GM19438 (cell line): ENCODE results near the gene IREB2.

Experiments used
- ATAC-seq: cut with Tn5 transposase; IDR thresholded peaks from one replicate; pipeline ENCODE4 v1.9.1; 2021; ENCODE audit warnings: low read depth; ENCODE audit not compliant: unreplicated experiment

The IREB2 gene

GRCh38 chr15:78405336-78405924, 32.6 kb upstream of the IREB2 start:
- no peak for ATAC-seq

GRCh38 chr15:78406016-78406585, 31.9 kb upstream of the IREB2 start:
- ATAC-seq = no peak

DNA sequence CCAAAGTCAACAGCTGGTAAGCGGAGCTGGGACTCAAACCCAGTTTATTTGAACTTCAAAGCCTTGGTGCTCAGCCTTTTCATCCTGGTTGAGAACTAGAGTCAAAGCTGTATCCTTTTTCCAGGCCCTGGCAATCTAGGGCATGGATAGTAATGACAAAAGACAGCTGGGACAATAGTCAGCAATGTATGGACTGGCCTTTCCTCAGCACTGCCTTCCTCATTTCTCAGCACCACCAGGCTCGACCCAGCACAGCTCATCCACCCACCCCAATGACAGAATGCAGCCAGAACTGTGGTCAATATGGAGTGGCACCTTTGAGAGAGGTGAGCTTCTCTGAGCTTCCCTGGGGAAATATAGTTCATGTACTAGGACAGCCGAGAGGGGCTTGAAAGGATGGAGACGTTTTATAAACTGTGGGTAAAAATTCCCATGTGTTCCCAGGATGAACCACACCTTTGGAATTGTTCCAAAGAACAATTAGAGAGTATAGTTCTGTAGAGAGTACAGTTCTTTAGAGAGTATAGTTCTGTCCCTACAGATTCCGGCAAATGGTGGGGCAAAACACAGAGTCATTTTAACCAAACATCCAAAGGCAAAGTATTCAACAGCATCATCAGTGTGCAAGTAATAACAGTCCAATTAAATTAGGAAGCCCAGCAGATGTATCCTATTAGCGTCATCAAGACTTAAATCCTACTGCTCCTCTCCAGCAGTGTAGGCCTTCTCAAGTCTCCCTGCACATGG, 30.2 kb upstream of the IREB2 start:
- no peak for ATAC-seq

GRCh38 chr15:78408355-78408640, 29.7 kb upstream of the IREB2 start:
- no peak for ATAC-seq

DNA sequence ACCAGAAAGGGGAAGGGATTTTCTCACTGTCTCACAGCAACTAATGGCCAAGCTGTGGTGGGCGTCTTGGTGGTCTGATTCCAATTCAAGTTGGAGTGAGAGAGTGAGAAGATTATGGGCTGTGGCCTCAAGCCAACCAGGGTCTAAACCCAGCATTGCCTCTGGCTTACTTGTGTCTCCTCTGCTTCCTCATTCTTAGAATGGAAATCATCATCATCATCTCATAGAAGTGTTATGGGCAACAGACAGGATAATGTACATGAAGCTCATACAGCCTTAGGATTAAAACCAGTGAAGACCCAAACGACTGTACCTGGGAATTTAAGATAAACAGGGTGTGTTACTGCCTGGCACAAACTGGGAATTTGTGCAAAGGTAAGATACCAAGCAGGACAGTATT, 29.1 kb upstream of the IREB2 start:
- ATAC-seq = no peak

DNA sequence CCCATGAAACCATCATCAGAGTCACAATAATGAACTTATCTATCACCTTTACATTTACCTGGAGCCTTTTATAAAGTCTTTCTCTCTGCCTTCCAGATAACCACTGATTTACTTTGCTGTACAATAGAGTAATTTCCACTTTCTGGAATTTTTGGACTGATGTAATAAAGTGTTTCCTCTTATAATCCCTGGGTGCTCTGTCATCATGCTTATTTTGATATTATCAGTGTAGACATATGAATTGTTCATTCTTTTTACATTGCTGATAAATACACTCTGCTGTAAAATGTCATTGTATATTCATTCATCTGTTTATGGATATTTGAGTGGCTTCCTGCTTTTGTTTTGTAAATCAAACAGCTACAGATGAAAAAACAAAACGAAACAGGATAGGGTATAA, 27.0 kb upstream of the IREB2 start:
- ATAC-seq = no peak

DNA sequence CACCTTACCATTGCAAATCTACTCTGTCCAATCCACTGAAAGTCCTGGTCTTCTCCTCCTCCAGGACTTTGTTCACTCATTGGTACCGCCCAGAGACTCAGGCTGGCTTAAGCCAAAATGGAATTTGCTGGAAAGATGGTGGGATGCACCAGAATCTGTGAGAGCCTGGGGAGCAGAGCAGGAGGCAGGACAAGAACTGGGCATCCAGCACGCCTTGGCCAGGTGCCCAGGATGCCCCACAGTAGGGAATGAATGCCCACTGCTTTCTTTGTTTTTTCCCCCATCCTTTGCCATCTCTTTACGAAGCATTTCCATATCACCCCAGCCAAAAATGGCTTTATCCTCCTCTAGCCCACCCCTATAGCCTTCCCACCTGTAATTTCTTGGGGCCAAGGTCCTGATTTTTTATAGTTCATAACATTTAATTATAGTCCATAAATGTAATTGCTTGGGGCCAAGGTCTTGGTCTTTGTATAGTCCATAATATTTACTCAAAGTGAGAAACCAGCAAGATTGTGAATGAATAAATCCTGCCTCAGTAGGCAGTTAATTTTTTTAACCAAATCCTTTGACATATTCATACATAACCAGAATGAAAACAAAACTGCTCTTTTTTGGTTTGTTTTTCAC, 23.3 kb upstream of the IREB2 start:
- ATAC-seq = no peak

DNA sequence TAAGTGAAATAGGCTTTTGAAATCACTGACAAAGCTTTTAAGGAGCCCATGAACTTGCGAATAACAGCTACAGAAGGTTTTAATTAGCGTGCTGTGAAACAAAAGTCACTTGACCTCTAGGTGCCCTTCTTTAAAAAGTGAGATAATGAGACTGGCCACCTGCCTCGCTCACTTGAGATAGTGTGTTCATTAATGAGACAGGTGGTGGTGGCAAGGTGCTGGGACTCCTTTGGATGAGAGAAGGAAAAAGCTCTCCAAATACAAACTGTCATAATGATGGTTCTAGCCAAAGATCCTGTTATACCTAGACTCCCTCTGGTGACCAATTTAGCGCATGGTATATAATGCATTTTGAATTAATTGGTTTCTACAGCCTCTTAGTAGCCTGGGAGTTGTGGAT, 22.7 kb upstream of the IREB2 start:
- ATAC-seq = no peak

DNA sequence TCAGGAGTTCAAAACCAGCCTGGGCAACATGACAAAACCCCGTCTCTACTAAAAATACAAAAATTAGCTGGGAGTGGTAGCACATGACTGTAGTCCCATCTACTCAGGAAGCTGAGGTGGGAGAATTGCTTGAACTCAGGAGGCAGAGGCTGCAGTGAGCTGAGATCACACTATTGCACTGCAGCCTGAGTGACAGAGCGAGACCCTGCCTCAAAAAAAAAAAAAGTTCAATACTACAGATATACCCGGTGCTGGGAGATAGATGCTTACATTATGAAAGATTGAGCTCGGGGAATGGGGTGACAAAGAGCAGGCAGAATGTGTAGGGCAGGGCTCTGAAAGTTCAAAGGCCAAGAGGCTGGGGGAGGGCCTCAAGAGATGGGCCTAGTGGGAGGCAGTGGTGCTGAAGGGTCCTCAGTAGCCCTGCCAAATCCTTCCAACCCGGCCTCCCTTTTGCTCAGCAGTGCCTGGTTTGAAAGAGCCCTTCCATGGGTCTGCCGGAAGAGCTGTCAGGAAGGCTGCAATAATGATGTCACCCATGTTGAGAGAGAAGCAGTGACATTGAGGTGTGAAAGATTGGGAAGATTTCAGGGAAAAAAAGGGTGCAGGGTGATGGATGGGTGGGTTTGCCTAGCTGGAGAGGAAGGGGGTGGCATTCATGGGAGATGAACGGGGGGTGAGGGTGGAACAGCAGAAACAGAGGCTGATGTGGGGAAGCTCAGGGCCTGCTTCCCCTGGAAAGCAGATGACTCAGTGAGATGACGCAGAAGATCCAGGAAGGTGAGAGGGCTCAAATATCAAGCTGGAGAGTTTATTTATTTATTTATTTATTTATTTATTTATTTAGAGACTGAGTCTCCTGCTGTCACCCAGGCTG, 20.0 kb upstream of the IREB2 start:
- ATAC-seq = no peak

DNA sequence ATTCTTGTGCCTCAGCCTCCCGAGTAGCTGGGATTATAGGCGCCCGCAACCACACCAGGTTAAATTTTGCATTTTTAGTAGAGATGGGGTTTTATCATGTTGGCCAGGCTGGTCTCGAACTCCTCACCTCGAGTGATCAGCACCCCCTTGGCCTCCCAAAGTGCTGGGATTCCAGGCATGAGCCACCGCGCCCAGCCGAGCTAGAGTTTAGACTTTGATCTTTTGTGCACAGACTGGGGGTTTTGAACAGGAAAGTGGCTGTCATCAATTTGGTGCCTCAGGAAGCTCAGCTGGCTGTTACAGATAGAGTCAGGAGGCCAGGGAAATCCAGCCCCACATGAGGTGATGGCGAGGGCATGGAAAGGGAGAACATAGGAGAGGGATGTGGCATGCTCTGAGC, 19.3 kb upstream of the IREB2 start:
- no peak for ATAC-seq

GRCh38 chr15:78419367-78419766, 18.6 kb upstream of the IREB2 start:
- ATAC-seq = no peak

- no peak for ATAC-seq
These were observed 17.8 kb upstream of the IREB2 start for GRCh38 chr15:78420220-78420619.

DNA sequence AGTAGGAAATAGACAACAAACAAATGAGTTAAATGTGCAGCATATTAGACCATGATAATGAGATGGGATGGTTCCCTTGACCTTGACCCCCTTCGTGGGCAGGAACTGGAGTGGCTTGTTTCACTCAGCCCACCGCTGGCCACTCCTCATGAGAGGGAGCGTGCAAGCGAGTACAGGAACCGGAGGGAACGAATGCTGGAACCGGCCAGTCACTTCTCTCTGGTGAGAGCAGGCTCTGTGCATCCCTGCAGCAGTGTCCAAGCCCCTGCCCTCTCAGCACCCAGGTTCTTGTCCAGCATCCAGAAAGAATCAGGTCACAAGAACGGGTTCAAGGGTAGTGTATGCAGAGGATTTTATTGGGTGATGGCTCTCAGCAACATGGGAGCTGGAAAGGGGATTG, 17.2 kb upstream of the IREB2 start:
- no peak for ATAC-seq

- ATAC-seq = no peak
These were observed 16.6 kb upstream of the IREB2 start for GRCh38 chr15:78421238-78421965.

DNA sequence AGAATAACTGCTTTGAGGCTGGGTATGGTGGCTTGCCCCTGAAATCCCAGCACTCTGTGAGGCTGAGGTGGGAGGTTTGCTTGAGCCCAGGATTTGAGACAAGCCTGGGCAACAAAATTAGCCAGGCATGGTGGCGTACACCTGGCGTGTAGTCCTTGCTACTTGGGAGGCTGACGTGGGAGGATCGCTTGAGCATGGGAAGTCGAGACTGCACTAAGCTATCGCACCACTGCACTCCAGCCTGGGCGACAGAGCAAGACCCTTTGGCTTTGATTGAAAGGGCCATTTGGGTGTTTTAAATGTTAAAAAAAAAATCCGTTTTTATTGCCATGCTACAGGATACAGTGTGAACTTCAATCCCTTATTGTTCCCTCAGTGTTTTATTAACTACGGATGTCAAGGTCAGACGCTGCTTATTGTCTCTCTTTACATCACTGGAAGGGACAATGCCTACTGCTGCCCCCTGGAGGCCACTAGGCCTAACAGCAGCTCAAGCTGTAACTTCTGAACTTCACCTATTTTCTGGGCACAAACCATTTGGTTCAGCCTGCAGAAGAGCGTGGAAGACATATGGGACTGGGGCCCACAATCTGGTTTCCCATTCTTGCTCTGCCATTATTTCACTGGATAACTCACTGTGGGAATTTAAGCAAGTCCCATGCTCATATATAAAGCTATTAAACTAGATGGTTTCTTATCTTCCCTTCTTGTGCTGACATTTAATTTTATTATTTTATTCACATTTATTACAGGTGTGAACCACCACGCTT, 15.3 kb upstream of the IREB2 start:
- no peak for ATAC-seq

- no peak for ATAC-seq
These were observed 13.3 kb upstream of the IREB2 start for GRCh38 chr15:78424673-78425072.

DNA sequence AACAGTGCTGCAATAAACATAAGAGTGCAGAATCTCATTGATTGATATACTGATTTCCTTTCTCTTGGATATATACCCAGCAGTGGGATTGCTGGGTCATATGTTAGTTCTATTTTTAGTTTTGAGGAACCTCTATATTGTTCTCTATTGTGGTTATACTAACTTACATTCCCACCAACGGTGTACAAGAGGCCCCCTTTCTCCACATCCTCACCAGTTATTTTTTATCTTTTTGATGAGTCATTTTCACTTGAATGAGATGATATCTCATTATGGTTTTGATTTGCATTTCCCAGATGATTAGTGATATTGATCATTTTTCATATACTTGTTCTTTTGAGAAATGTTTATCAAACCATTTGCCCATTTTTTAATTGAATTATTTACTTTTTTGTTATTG, 12.4 kb upstream of the IREB2 start:
- ATAC-seq = no peak

DNA sequence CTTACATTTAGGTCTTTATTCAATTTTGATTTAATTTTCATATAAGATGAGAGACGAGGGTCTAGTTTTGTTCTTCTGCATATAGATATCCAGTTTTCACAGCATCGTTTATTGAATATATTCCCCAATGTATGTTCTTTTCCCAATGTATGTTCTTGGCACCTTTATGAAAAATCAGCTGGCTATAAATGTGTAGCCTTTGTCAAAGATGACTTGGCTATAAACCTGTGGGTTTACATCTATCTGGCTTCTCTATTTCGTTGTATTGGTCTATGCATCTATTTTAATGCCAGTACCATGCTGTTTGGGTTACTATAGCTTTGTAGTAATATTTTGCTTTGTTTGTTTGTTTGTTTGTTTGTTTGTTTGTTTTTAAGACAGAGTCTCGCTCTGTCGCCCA, 11.7 kb upstream of the IREB2 start:
- no peak for ATAC-seq

GRCh38 chr15:78427953-78428352, 10.1 kb upstream of the IREB2 start:
- no peak for ATAC-seq

DNA sequence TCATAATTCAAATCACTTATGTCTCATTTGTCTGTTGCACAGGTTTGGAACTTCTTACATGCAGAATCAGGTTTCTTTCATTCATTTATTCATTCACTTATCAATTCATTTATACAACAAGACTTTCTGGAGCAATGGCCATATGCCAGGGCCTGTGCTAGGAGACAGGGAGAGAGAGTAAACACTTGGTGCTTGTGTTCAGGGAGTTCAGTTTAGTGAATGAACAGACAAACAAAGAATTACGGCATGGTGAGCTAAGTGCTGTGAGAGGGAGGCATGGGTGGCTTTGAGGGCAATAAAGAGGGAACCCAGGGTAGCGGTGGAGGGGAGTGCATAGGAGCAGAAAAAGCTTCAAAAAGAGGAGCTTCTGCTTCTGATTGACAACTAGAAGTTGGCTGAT, 8.5 kb upstream of the IREB2 start:
- ATAC-seq = no peak
